Esophagus squamous epithelium (tissue), 5 donors: ENCODE measurements around the gene DIAPH3. TPM values are rescaled to one million over a fixed set of nuclear protein-coding genes. Genes with fewer than 3 reads are reported as not detected.

Source experiments
- DNase-seq: peaks from one replicate; lab custom pipeline; 2025; lab: John Stamatoyannopoulos, UW
- H3K27ac ChIP-seq, 4 donors: fragments of 200-600 bp; sonication (generic); one replicate each; pipeline ENCODE4 v1.5.1; 2016 to 2019; ENCODE audit warnings: mild to moderate bottlenecking in 1 of 4
- H3K27me3 ChIP-seq, 4 donors: fragments of 200-600 bp; sonication (generic); 1 replicate in 3 of 4; 2 replicates in 1 of 4; pipeline versions ENCODE4 v1.5.1 to v1.6.0; 2017 to 2021; ENCODE audit warnings: antibody characterized with exemption in 1 of 4
- H3K36me3 ChIP-seq, 3 donors: fragments of 200-600 bp; sonication (generic); one replicate each; pipeline ENCODE4 v1.5.1; 2016 to 2019
- H3K4me1 ChIP-seq, 3 donors: fragments of 200-600 bp; sonication (generic); one replicate each; pipeline ENCODE4 v1.5.1; 2017 to 2019
- H3K4me3 ChIP-seq, 4 donors: fragments of 200-600 bp; sonication (generic); 1 replicate in 3 of 4; 2 replicates in 1 of 4; pipeline ENCODE4 v1.5.1; 2016 to 2019; ENCODE audit warnings: mild to moderate bottlenecking in 2 of 4, moderate library complexity in 1 of 4
- H3K9me3 ChIP-seq, 3 donors: fragments of 200-600 bp; sonication (generic); one replicate each; pipeline ENCODE4 v1.5.1; 2016 to 2019
- POLR2A ChIP-seq, 4 donors: fragments of 450-650 bp; IDR thresholded peaks; one replicate each; pipeline ENCODE4 v1.6.1; 2017; ENCODE audit warnings: antibody characterized with exemption in 4 of 4, mild to moderate bottlenecking in 4 of 4, moderate library complexity in 3 of 4
- WGBS, 2 donors: methylation state at CpG; one replicate each; pipeline ENCODE4 v1.1.5; 2018; 5-methylcytosine and 5-hydroxymethylcytosine counted together
- intact Hi-C: fragments of 100-400 bp; cut with DNase I; formaldehyde crosslinking; loops from one replicate; pipeline ENCODE4 v1.15.0; 2022
- total RNA-seq, 4 donors: library from RNA; depleted of rRNA; stranded (reverse); fragments of >200 nt; gene quantifications; one replicate each; pipeline ENCODE4 v1.1.0, GENCODE V29; 2016
- TF ChIP-seq, protein P1 (sequence below), 6 experiments: fragments of 450-650 bp in 4 of 6; fragments of 200-600 bp in 2 of 6; sonication (generic) in 2 of 6; IDR thresholded peaks; one replicate each; pipeline ENCODE4 v1.5.1; 2016 to 2019; ENCODE audit warnings: antibody characterized with exemption in 6 of 6, mild to moderate bottlenecking in 4 of 6, moderate library complexity in 4 of 6
- donor health status: DM: yes; HTN: yes; CAD: no.

DIAPH3 gene
- total RNA-seq, 4 donors from 2014 or later: 2.2 to 11.1 (median 4.0) TPM

DNA sequence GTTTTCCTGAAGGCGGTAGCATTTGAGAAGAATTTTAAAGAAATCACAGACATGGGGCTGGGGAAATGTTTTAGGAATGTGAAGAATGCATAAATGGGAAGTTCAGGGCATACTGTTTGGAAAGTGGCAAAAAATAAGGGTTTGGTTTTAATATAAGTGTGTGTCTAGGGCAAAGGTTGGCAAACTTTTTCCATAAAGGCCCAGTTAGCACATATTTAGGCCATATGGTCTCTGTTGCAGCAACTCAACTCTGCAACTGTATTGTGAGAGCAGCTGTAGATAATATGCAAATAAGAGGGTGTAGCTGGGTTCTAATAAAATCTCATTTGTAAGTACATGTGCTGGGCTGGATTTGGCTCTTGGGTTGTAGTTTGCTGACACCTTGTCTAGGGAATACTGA lies 521.9 kb downstream of the DIAPH3 start:
- H3K27me3 ChIP-seq: no peaks in the 10 kb centered on the region
- H3K36me3 ChIP-seq: no peaks in the 10 kb centered on the region
- H3K27ac ChIP-seq: no peak overlapping the region
- DNase-seq: no peak
- no peaks in the 10 kb centered on the region for H3K9me3 ChIP-seq
- WGBS, 2 donors: 81 to 92% methylated on average over 1 of the region's 1 CpG
- H3K4me3 ChIP-seq: no peak overlapping the region
- intact Hi-C loops: no loop called here
- peaks cover 0 to 4% (median 0%) of the 10 kb centered on the region in 3 donors for H3K4me1 ChIP-seq
- TF ChIP-seq, protein P1, sequence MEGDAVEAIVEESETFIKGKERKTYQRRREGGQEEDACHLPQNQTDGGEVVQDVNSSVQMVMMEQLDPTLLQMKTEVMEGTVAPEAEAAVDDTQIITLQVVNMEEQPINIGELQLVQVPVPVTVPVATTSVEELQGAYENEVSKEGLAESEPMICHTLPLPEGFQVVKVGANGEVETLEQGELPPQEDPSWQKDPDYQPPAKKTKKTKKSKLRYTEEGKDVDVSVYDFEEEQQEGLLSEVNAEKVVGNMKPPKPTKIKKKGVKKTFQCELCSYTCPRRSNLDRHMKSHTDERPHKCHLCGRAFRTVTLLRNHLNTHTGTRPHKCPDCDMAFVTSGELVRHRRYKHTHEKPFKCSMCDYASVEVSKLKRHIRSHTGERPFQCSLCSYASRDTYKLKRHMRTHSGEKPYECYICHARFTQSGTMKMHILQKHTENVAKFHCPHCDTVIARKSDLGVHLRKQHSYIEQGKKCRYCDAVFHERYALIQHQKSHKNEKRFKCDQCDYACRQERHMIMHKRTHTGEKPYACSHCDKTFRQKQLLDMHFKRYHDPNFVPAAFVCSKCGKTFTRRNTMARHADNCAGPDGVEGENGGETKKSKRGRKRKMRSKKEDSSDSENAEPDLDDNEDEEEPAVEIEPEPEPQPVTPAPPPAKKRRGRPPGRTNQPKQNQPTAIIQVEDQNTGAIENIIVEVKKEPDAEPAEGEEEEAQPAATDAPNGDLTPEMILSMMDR (IDR thresholded peaks at IDR 0.05): no peak

DNA sequence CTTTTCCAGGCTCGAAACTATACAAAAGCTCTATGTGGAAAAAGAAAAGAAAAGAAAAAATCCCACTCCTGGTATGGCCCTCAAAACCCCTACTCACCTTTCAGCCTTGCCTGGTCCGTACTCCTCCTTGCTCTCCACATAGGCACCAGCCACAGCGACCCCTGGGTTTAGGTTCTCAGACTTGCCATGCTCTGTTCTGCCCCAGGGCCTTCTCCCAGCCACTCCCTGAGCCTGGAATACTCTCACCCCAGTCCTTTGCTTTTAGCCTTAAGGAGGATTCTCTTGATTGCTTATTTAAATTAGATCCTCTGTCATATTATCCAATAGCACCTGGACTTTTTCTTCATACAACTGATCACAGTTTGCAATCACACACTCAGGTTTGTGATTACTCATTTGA lies 522.5 kb downstream of the DIAPH3 start:
- Histone ChIP-seq H3K4me3 (no peak overlapping the region), H3K9me3 (no peaks in the 10 kb centered on the region), H3K27me3 (no peaks in the 10 kb centered on the region), H3K36me3 (no peaks in the 10 kb centered on the region), H3K4me1 (peaks cover 0 to 4% (median 0%) of the 10 kb centered on the region in 3 donors), H3K27ac (no peak overlapping the region)
- TF ChIP-seq, protein P1 (IDR thresholded peaks at IDR 0.05): no peak
- no peak for TF ChIP-seq POLR2A (IDR thresholded peaks at IDR 0.05)
- DNase-seq: no peak
- intact Hi-C loops: no loop called here
- whole genome bisulfite sequencing, 2 donors: 57 to 74% methylated on average over 3 of the region's 3 CpGs

DNA sequence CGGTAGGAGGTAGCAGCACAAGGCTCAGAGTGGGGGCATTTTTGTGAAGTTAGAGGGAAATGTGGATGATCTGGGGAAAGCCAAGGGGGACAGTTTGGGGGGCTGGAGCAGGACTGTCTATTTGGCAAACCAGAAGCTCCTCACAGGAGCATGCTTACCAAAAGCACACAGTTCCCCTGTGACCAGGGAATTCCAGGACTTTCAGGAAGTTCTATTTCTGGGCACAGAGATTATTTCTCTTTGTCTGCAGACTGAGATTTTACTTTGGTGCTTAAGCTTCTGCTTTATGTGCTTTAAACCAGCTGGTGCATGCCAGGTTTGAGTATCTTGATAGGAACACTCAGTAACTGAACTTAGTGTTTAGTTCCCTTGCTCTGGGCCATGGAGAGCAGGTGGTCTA lies 525.3 kb downstream of the DIAPH3 start:
- no peak for TF ChIP-seq POLR2A (IDR thresholded peaks at IDR 0.05)
- TF ChIP-seq, protein P1 (IDR thresholded peaks at IDR 0.05): no peak

DNA sequence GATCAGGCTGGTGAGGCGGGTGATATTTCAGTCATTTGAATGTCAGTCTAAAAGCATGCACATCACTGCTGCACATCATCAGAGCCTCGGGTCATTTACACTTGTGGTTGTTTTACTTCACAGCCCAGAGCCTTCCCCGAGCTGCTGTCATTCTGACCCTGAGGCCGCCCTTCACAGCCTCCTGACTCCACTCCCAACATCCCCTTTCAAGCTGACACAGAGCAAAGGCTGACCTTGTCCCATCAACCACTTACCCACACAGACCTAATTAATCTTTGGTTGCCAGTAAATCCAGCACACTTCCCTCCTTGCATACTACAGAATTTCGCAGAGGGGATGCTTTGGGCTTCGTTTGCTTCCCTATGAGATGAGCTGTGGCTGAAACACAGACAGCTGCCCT lies 528.1 kb downstream of the DIAPH3 start:
- Histone ChIP-seq H3K36me3 (no peaks in the 10 kb centered on the region), H3K4me3 (no peak overlapping the region), H3K9me3 (no peaks in the 10 kb centered on the region), H3K27ac (no peak overlapping the region), H3K27me3 (no peaks in the 10 kb centered on the region), H3K4me1 (peaks cover 0 to 13% (median 0%) of the 10 kb centered on the region in 3 donors)
- TF ChIP-seq, protein P1 (IDR thresholded peaks at IDR 0.05): no peak
- TF ChIP-seq POLR2A (IDR thresholded peaks at IDR 0.05): no peak
- WGBS, 2 donors: 70 to 74% methylated on average over 4 to 5 of the region's 6 CpGs
- intact Hi-C loops: no loop called here
- no peak for DNase-seq

More for the DNA sequence above, 525.3 kb downstream of the DIAPH3 start:
- intact Hi-C loops: no loop called here
- no peak for DNase-seq
- Histone ChIP-seq H3K4me3 (no peak overlapping the region), H3K36me3 (no peaks in the 10 kb centered on the region), H3K4me1 (peaks cover 0 to 4% (median 0%) of the 10 kb centered on the region in 3 donors), H3K27ac (no peak overlapping the region), H3K9me3 (no peaks in the 10 kb centered on the region), H3K27me3 (no peaks in the 10 kb centered on the region)
- WGBS, 2 donors: 83 to 86% methylated on average over 1 of the region's 1 CpG

DNA sequence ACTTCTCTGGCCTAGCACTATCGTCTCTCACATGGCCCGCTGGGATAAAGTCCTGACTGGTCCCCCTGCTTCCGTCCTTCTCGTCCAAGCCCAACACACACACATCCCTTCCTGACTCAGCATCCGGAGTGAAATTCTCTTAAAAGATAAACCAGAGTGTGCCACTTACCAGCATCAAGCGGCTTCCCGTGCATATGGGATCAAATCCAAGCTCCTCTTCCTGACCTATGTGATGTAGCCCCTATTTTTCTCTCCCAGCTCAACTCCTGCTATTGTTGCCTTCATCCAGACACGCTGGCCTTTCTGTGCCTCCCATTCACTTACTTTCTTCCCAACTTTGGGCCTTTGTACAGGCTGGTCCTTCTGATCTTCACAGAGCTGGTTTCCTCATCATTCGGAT lies 530.4 kb downstream of the DIAPH3 start:
- no peak for TF ChIP-seq POLR2A (IDR thresholded peaks at IDR 0.05)
- TF ChIP-seq, protein P1 (IDR thresholded peaks at IDR 0.05): no peak
- 78 to 83% methylated on average over 9 of the region's 9 CpGs for WGBS, 2 donors
- Histone ChIP-seq H3K9me3 (no peaks in the 10 kb centered on the region), H3K27ac (peak overlapping the region in 2 of 4 donors; percentile 44 to 52), H3K4me1 (peaks cover 0 to 9% (median 0%) of the 10 kb centered on the region in 3 donors), H3K36me3 (no peaks in the 10 kb centered on the region), H3K4me3 (no peak overlapping the region), H3K27me3 (no peaks in the 10 kb centered on the region)
- no peak for DNase-seq
- intact Hi-C loops: no loop called here
